Choroid plexus epithelial cell (primary cell): ENCODE results near the gene NR2F2.

Experiments used
- DNase-seq: peaks from one replicate; pipeline ENCODE4 v3.0.0-alpha.2; 2010; ENCODE audit warnings: low read depth
- H3K4me3 ChIP-seq: 2 replicates; pipeline ENCODE4 v1.5.1; 2011; ENCODE audit warnings: low read depth, mild to moderate bottlenecking, control low read depth, low read length, moderate library complexity
- TF ChIP-seq, protein P1 (sequence below): conservative IDR thresholded peaks from 2 replicates; pipeline ENCODE4 v1.5.1; 2011; ENCODE audit warnings: low read depth, mild to moderate bottlenecking, control low read depth, inconsistent platforms, low read length, moderate library complexity

The NR2F2 gene

DNA sequence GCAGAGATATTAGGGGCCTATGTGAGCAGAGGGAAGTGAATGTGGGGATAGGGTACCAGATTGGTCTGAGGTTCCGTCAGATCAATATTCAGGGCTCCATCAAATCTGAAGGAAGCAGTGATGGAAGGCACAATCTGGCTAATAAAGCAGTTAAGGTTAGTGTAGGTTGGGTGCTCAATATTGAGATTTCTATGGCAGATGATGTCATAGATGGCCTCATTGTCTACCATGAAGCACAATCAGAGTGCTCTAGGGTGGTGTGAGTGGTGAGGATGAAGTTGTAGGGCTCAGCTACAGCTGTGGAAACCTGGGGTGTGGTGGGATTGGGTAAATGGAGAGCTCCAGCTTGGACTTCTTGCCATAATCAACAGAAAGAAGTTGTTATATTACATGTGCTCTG, 58.2 kb downstream of the NR2F2 start:
- DNase-seq: no peak
- no peak overlapping the region for H3K4me3 ChIP-seq

More for the DNA sequence above, 58.2 kb downstream of the NR2F2 start:
- TF ChIP-seq, protein P1, sequence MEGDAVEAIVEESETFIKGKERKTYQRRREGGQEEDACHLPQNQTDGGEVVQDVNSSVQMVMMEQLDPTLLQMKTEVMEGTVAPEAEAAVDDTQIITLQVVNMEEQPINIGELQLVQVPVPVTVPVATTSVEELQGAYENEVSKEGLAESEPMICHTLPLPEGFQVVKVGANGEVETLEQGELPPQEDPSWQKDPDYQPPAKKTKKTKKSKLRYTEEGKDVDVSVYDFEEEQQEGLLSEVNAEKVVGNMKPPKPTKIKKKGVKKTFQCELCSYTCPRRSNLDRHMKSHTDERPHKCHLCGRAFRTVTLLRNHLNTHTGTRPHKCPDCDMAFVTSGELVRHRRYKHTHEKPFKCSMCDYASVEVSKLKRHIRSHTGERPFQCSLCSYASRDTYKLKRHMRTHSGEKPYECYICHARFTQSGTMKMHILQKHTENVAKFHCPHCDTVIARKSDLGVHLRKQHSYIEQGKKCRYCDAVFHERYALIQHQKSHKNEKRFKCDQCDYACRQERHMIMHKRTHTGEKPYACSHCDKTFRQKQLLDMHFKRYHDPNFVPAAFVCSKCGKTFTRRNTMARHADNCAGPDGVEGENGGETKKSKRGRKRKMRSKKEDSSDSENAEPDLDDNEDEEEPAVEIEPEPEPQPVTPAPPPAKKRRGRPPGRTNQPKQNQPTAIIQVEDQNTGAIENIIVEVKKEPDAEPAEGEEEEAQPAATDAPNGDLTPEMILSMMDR: no peak
